ENCODE data around the gene REPS1. TPM values are rescaled to one million over a fixed set of nuclear protein-coding genes. Genes with fewer than 3 reads are reported as not detected.

Gene REPS1
- total RNA-seq, 1 experiment from 2014 or later = 74.4 TPM

- Histone ChIP-seq H4K91ac (ENCODE audit: insufficient read length, low read depth, low read length) (no peak overlapping the region), H3K56ac (ENCODE audit: insufficient read length, low read depth, low read length) (no peak overlapping the region), H4K8ac (replicated peaks; ENCODE audit: insufficient read length, low read depth, low read length) (no peak overlapping the region), H2AFZ (ENCODE audit: low read length) (no peak overlapping the region), H3K23me2 (ENCODE audit: insufficient read length, low read depth, low read length, poor library complexity, severe bottlenecking) (no peaks in the 10 kb centered on the region), H3K14ac (ENCODE audit: insufficient read depth, low read length) (no peak overlapping the region), H2BK5ac (ENCODE audit: insufficient read length, low read length) (no peak overlapping the region), H3K18ac (ENCODE audit: insufficient read length, low read depth, low read length) (no peak overlapping the region), H3T11ph (ENCODE audit: low read length) (no peak overlapping the region), H3K4me2 (ENCODE audit: insufficient read depth, insufficient read length, low read length) (no peak overlapping the region), H3K79me2 (ENCODE audit: insufficient read depth, low read length) (no peaks in the 10 kb centered on the region), H2BK20ac (ENCODE audit: low read depth, low read length, poor library complexity, severe bottlenecking) (no peak overlapping the region), H2BK12ac (ENCODE audit: insufficient read length, low read depth, low read length) (no peak overlapping the region), H4K20me1 (ENCODE audit: control insufficient read depth, insufficient read depth, insufficient read length) (no peaks in the 10 kb centered on the region), H3K9me3 (ENCODE audit: control insufficient read depth, low read depth, low read length) (no peaks in the 10 kb centered on the region), H2BK120ac (ENCODE audit: low read depth, low read length, poor library complexity, severe bottlenecking) (no peak overlapping the region), H3K79me1 (ENCODE audit: insufficient read depth, low read depth, low read length, poor library complexity, severe bottlenecking) (no peaks in the 10 kb centered on the region), H3K27ac (ENCODE audit: insufficient read length, low read depth, low read length) (no peak overlapping the region), H3K4me1 (ENCODE audit: insufficient read depth, low read length) (no peaks in the 10 kb centered on the region), H4K5ac (ENCODE audit: insufficient read length, low read depth, low read length) (no peak overlapping the region), H3K4ac (ENCODE audit: low read depth, low read length) (no peak overlapping the region), H3K23ac (ENCODE audit: insufficient read length, low read depth, low read length) (no peak overlapping the region), H2BK15ac (ENCODE audit: low read depth, low read length) (no peak overlapping the region), H2AK5ac (ENCODE audit: insufficient read length, low read length) (no peak overlapping the region), H3K27me3 (ENCODE audit: insufficient read depth, low read length) (no peaks in the 10 kb centered on the region), H3K9ac (ENCODE audit: extremely low read depth, insufficient read length, low read length) (no peak overlapping the region)
- Mint-ChIP-seq H3K4me3 (no peak overlapping the region), H3K27me3 (ENCODE audit: low read depth) (no peaks in the 10 kb centered on the region), H3K9me3 (0 out of 5 replicates have a peak, but pooled peaks cover 0 to 3% of the 10 kb centered on the region in 2 experiments), H3K4me1 (peaks cover 0 to 3% of the 10 kb centered on the region in 2 experiments; a peak in 1 of 4 replicates), H3K36me3 (ENCODE audit: insufficient read depth in 1 of 3, low read depth in 3 of 3) (no peaks in the 10 kb centered on the region), H3K27ac (no peak overlapping the region)
- no CpG with 5 or more reads among the region's 8 CpGs for WGBS (ENCODE audit: extremely low coverage, insufficient read length, low lambda C conversion rate)
- no peak for TF ChIP-seq CTCF (conservative IDR thresholded peaks at IDR 0.05)
- no peak for DNase-seq
These were observed 125.6 kb downstream of the REPS1 start for GRCh38 chr6:138862456-138862855.
